Measurements from ENCODE around the gene CLMN.

DNA sequence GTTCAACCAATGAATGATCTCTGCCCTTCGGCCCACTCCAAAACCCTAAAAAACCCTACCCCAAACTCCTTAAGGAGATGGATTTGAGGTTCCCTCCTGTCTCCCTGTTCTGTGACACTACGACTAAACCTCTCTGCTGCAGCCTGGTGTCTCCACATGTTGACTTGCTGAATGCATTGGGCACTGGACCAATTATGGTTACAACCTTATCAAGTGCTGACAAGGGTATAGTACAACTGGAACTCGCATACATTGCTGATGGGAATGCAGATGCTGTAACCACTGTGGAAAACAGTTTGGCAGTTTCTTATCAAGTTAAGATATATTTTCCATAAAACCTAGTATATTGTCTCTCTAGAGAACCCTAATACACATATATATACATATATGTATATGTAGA, 156.0 kb downstream of the CLMN start:
- no peak for TF ChIP-seq CTCF (conservative IDR thresholded peaks at IDR 0.05; ENCODE audit: low read depth in 2 of 2)
- TF ChIP-seq CREB1 (CRISPR knock-in tag; IDR thresholded peaks at IDR 0.05; ENCODE audit: low read depth): no peak
- TF ChIP-seq POLR2AphosphoS5 (IDR thresholded peaks at IDR 0.05; ENCODE audit: low read depth): no peak
- no peak for TF ChIP-seq JUNB (IDR thresholded peaks at IDR 0.05; ENCODE audit: unreplicated experiment)
- TF ChIP-seq EZH2phosphoT487 (IDR thresholded peaks at IDR 0.05; ENCODE audit: unreplicated experiment): no peak
- no peak for TF ChIP-seq EZH2 (IDR thresholded peaks at IDR 0.05; ENCODE audit: low read depth, unreplicated experiment)
- no peak for TF ChIP-seq STAT1 (IDR thresholded peaks at IDR 0.05; ENCODE audit: unreplicated experiment)
- TF ChIP-seq REST (IDR thresholded peaks at IDR 0.05; ENCODE audit: unreplicated experiment): no peak
- no peak for TF ChIP-seq ZNF331 (CRISPR knock-in tag; IDR thresholded peaks at IDR 0.05; ENCODE audit: low read depth)
- TF ChIP-seq NANOG (IDR thresholded peaks at IDR 0.05; ENCODE audit: borderline replicate concordance): no peak
